Esophagus squamous epithelium (tissue), 5 donors: Measurements from ENCODE around the gene CENPV. TPM values are rescaled to one million over a fixed set of nuclear protein-coding genes. Genes with fewer than 3 reads are reported as not detected.
"Not testable (repeated sequence)": the region's sequence is repeated elsewhere in the genome, so short reads cannot be mapped to it uniquely, and the experiment has no call there.

Source experiments
- DNase-seq: peaks from one replicate; lab custom pipeline; 2025; lab: John Stamatoyannopoulos, UW
- H3K27ac ChIP-seq, 4 donors: fragments of 200-600 bp; sonication (generic); one replicate each; pipeline ENCODE4 v1.5.1; 2016 to 2019; ENCODE audit warnings: mild to moderate bottlenecking in 1 of 4
- H3K27me3 ChIP-seq, 4 donors: fragments of 200-600 bp; sonication (generic); 1 replicate in 3 of 4; 2 replicates in 1 of 4; pipeline versions ENCODE4 v1.5.1 to v1.6.0; 2017 to 2021; ENCODE audit warnings: antibody characterized with exemption in 1 of 4
- H3K36me3 ChIP-seq, 3 donors: fragments of 200-600 bp; sonication (generic); one replicate each; pipeline ENCODE4 v1.5.1; 2016 to 2019
- H3K4me1 ChIP-seq, 3 donors: fragments of 200-600 bp; sonication (generic); one replicate each; pipeline ENCODE4 v1.5.1; 2017 to 2019
- H3K4me3 ChIP-seq, 4 donors: fragments of 200-600 bp; sonication (generic); 1 replicate in 3 of 4; 2 replicates in 1 of 4; pipeline ENCODE4 v1.5.1; 2016 to 2019; ENCODE audit warnings: mild to moderate bottlenecking in 2 of 4, moderate library complexity in 1 of 4
- H3K9me3 ChIP-seq, 3 donors: fragments of 200-600 bp; sonication (generic); one replicate each; pipeline ENCODE4 v1.5.1; 2016 to 2019
- CTCF ChIP-seq, 6 experiments: fragments of 450-650 bp in 4 of 6; fragments of 200-600 bp in 2 of 6; sonication (generic) in 2 of 6; IDR thresholded peaks; one replicate each; pipeline ENCODE4 v1.5.1; 2016 to 2019; ENCODE audit warnings: antibody characterized with exemption in 6 of 6, mild to moderate bottlenecking in 4 of 6, moderate library complexity in 4 of 6
- POLR2A ChIP-seq, 4 donors: fragments of 450-650 bp; IDR thresholded peaks; one replicate each; pipeline ENCODE4 v1.6.1; 2017; ENCODE audit warnings: antibody characterized with exemption in 4 of 4, mild to moderate bottlenecking in 4 of 4, moderate library complexity in 3 of 4
- WGBS, 2 donors: methylation state at CpG; one replicate each; pipeline ENCODE4 v1.1.5; 2018; 5-methylcytosine and 5-hydroxymethylcytosine counted together
- intact Hi-C: fragments of 100-400 bp; cut with DNase I; formaldehyde crosslinking; loops from one replicate; pipeline ENCODE4 v1.15.0; 2022
- total RNA-seq, 4 donors: library from RNA; depleted of rRNA; stranded (reverse); fragments of >200 nt; gene quantifications; one replicate each; pipeline ENCODE4 v1.1.0, GENCODE V29; 2016
- donor health status: DM: yes; HTN: yes; CAD: no.

CENPV gene
- 1 to 10 TPM in 3 of 4 donors, under 1 TPM in 1; 0.56 to 5.1 (median 1.5) TPM for total RNA-seq

- H3K4me3 ChIP-seq, result peak within 1 kb of the TSS; percentile 47 to 75 (median 60)
- DNase-seq, result no peak
Observed at GRCh38 chr17:16353317-16354174, at the start of gene CENPV. Gene CENPV, minus strand, starts transcription at chr17:16353469. Its CDS starts 33 bp downstream, at chr17:16353436.

GRCh38 chr17:16398270-16399267 lies 45.3 kb upstream of the CENPV start:
- intact Hi-C loops, result no loop called here
- no peak for TF ChIP-seq CTCF (IDR thresholded peaks at IDR 0.05)
- no peak for TF ChIP-seq POLR2A (IDR thresholded peaks at IDR 0.05)
- Histone ChIP-seq H3K9me3 (no peaks in the 10 kb centered on the region), H3K27ac (no peak overlapping the region), H3K27me3 (no peaks in the 10 kb centered on the region), H3K36me3 (no peaks in the 10 kb centered on the region), H3K4me3 (no peak overlapping the region), H3K4me1 (no peaks in the 10 kb centered on the region)
- DNase-seq, result no peak
- 49 to 64% methylated on average over 8 to 9 of the region's 9 CpGs for WGBS, 2 donors

More at GRCh38 chr17:16353317-16354174, at the start of gene CENPV:
- Histone ChIP-seq H3K27me3 (peaks cover 0 to 28% (median 0%) of the 10 kb centered on the region in 4 donors), H3K36me3 (peaks cover 0 to 12% (median 0%) of the 10 kb centered on the region in 3 donors), H3K27ac (peak within 1 kb of the TSS in 3 of 4 donors; percentile 22 to 49 (median 33)), H3K4me1 (peaks cover 9 to 22% (median 9%) of the 10 kb centered on the region in 3 donors), H3K9me3 (no peaks in the 10 kb centered on the region)
- WGBS, 2 donors, result 59 to 70% methylated on average over 17 to 23 of the region's 83 CpGs
- TF ChIP-seq CTCF (IDR thresholded peaks at IDR 0.05), result no peak
- TF ChIP-seq POLR2A (IDR thresholded peaks at IDR 0.05), result no peak
- intact Hi-C loops, result no loop called here

GRCh38 chr17:16396693-16397092 lies 43.4 kb upstream of the CENPV start:
- H3K36me3 ChIP-seq, H3K27me3 ChIP-seq, DNase-seq, H3K9me3 ChIP-seq, H3K4me3 ChIP-seq, H3K27ac ChIP-seq, H3K4me1 ChIP-seq, intact Hi-C loops: not testable (repeated sequence)
- 71 to 80% methylated on average over 2 of the region's 2 CpGs for WGBS, 2 donors

- 57 to 75% methylated on average over 4 of the region's 4 CpGs for WGBS, 2 donors
- H3K27me3 ChIP-seq, intact Hi-C loops, H3K27ac ChIP-seq, H3K4me3 ChIP-seq, H3K4me1 ChIP-seq, H3K36me3 ChIP-seq, H3K9me3 ChIP-seq, DNase-seq: not testable (repeated sequence)
Observed at GRCh38 chr17:16395887-16396286, 42.6 kb upstream of the CENPV start.

GRCh38 chr17:16392491-16392890 lies 39.2 kb upstream of the CENPV start:
- H3K9me3 ChIP-seq, H3K27ac ChIP-seq, H3K4me3 ChIP-seq, H3K4me1 ChIP-seq, intact Hi-C loops, H3K36me3 ChIP-seq, DNase-seq, H3K27me3 ChIP-seq: not testable (repeated sequence)
- WGBS, 2 donors, result 56 to 79% methylated on average over 3 to 7 of the region's 11 CpGs

GRCh38 chr17:16391451-16391850 lies 38.2 kb upstream of the CENPV start:
- no peaks in the 10 kb centered on the region for H3K36me3 ChIP-seq
- DNase-seq, result no peak
- intact Hi-C loops, result no loop called here
- no peak overlapping the region for H3K27ac ChIP-seq
- no peaks in the 10 kb centered on the region for H3K9me3 ChIP-seq
- 92 to 100% methylated on average over 2 to 10 of the region's 13 CpGs for WGBS, 2 donors
- peaks cover 0 to 9% (median under 1%) of the 10 kb centered on the region in 3 donors for H3K4me1 ChIP-seq
- H3K4me3 ChIP-seq, result no peak overlapping the region
- H3K27me3 ChIP-seq, result no peaks in the 10 kb centered on the region
- TF ChIP-seq CTCF (IDR thresholded peaks at IDR 0.05) (no peak), POLR2A (IDR thresholded peaks at IDR 0.05) (no peak)

- Histone ChIP-seq H3K4me3 (peak overlapping the region in 3 of 4 donors; percentile 49 to 68 (median 49)), H3K27ac (peak overlapping the region in 1 of 4 donors; percentile 40), H3K4me1 (peaks cover 23 to 52% (median 25%) of the 10 kb centered on the region in 3 donors), H3K36me3 (peaks cover 4 to 20% (median 10%) of the 10 kb centered on the region in 3 donors)
- H3K27me3 ChIP-seq, intact Hi-C loops, H3K9me3 ChIP-seq, DNase-seq: not testable (repeated sequence)
- 36 to 57% methylated on average over 15 to 18 of the region's 23 CpGs for WGBS, 2 donors
Observed at GRCh38 chr17:16386126-16386507, 32.8 kb upstream of the CENPV start.
